ENCODE data around the gene TPSG1.

Gene TPSG1

GRCh38 chr16:1261131-1261892 is 36.2 kb upstream of the TPSG1 start:
- TF ChIP-seq, protein P1, sequence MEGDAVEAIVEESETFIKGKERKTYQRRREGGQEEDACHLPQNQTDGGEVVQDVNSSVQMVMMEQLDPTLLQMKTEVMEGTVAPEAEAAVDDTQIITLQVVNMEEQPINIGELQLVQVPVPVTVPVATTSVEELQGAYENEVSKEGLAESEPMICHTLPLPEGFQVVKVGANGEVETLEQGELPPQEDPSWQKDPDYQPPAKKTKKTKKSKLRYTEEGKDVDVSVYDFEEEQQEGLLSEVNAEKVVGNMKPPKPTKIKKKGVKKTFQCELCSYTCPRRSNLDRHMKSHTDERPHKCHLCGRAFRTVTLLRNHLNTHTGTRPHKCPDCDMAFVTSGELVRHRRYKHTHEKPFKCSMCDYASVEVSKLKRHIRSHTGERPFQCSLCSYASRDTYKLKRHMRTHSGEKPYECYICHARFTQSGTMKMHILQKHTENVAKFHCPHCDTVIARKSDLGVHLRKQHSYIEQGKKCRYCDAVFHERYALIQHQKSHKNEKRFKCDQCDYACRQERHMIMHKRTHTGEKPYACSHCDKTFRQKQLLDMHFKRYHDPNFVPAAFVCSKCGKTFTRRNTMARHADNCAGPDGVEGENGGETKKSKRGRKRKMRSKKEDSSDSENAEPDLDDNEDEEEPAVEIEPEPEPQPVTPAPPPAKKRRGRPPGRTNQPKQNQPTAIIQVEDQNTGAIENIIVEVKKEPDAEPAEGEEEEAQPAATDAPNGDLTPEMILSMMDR (IDR thresholded peaks at IDR 0.05; ENCODE audit: extremely low read depth, insufficient read depth, missing control alignments) = no peak
- DNase-seq (ENCODE audit: low spot score) = no peak
- in situ Hi-C loops (cut with MboI; ENCODE audit: low pct_unique_long_range_greater_than_20kb, low sequenced_read_pairs, unreplicated experiment) = no loop called here

GRCh38 chr16:1260101-1260680 is 35.1 kb upstream of the TPSG1 start:
- in situ Hi-C loops (cut with MboI; ENCODE audit: low pct_unique_long_range_greater_than_20kb, low sequenced_read_pairs, unreplicated experiment) = no loop called here

GRCh38 chr16:1259760-1260068 is 34.6 kb upstream of the TPSG1 start:
- no peak for DNase-seq (ENCODE audit: low spot score)
- in situ Hi-C loops (cut with MboI; ENCODE audit: low pct_unique_long_range_greater_than_20kb, low sequenced_read_pairs, unreplicated experiment) = no loop called here
- TF ChIP-seq, protein P1 (IDR thresholded peaks at IDR 0.05; ENCODE audit: extremely low read depth, insufficient read depth, missing control alignments) = no peak

More at GRCh38 chr16:1260101-1260680, 35.1 kb upstream of the TPSG1 start:
- DNase-seq (ENCODE audit: low spot score) = no peak
- TF ChIP-seq, protein P1 (IDR thresholded peaks at IDR 0.05; ENCODE audit: extremely low read depth, insufficient read depth, missing control alignments) = no peak

DNA sequence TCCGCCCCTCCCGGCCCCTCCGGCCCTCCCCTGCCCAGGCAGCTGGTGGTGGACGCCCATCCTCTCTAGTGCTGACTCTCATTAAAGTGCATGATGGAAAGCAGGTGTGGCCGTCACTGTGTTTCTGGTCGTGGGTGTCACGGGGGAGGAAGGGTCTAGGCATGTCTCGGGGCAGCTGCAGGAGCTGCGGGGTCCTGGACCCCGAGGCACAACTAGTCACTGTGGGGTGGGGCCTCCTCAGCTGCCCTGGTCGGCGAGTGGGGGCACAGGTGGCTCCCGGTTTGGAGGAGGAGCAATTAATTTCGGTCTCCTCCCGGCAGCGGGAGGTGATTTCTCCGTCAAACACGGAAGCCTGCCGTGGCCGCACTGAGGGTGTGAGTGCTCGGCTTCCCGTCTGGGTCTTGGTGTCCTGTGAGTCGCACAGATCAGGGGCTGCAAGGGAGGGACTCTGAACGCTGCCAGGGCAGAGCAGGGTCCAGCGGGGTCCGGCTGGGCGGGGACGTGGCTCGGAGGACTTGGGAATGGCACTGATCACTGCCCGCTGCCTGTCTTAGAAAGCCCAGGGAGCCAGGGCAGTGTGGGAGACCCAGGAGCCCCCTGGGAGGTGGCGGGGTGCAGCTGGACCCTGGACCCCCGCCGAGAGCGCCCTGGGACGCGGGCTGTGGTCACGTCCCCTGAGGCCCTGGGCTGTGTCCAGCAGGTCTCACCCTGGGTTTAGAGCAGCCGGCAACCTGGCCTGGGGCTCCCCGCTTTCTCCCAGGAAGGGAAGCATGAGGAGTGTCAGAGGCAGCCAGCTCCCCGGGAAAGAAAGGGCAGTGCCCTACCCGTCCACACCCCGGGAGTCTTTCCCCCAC is 34.1 kb upstream of the TPSG1 start:
- TF ChIP-seq, protein P1 (IDR thresholded peaks at IDR 0.05; ENCODE audit: extremely low read depth, insufficient read depth, missing control alignments) = no peak
- no peak for DNase-seq (ENCODE audit: low spot score)
- in situ Hi-C loops (cut with MboI; ENCODE audit: low pct_unique_long_range_greater_than_20kb, low sequenced_read_pairs, unreplicated experiment) = no loop called here

DNA sequence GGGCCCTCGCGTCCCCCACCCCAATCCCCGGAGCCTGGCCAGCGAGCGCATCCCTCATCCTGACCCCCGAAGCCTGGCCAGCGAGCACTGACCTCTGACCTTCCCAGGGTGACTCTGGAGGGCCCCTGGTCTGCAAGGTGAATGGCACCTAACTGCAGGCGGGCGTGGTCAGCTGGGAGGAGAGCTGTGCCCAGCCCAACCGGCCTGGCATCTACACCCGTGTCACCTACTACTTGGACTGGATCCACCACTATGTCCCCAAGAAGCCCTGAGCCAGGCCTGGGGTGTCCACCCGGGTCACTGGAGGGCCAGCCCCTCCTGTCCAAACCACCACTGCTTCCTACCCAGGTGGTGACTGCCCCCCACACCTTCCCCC is 33.1 kb upstream of the TPSG1 start:
- TF ChIP-seq, protein P1 (IDR thresholded peaks at IDR 0.05; ENCODE audit: extremely low read depth, insufficient read depth, missing control alignments) = no peak
- DNase-seq (ENCODE audit: low spot score) = no peak
- in situ Hi-C loops (cut with MboI; ENCODE audit: low pct_unique_long_range_greater_than_20kb, low sequenced_read_pairs, unreplicated experiment) = no loop called here

- in situ Hi-C loops (cut with MboI; ENCODE audit: low pct_unique_long_range_greater_than_20kb, low sequenced_read_pairs, unreplicated experiment) = no loop called here
- DNase-seq (ENCODE audit: low spot score) = no peak
- TF ChIP-seq, protein P1 (IDR thresholded peaks at IDR 0.05; ENCODE audit: extremely low read depth, insufficient read depth, missing control alignments) = no peak
Observed at GRCh38 chr16:1257561-1258224, 32.6 kb upstream of the TPSG1 start.

Data from GM13977 (cell line).